NT2/D1 (cell line): Measurements from ENCODE around the gene VMAC.

Source experiments
- DNase-seq: peaks from one replicate; pipeline ENCODE4 v3.0.0-alpha.2; 2011; ENCODE audit warnings: low read depth, low spot score
- H3K27me3 ChIP-seq: 2 replicates; pipeline ENCODE4 v1.6.0; 2011; ENCODE audit warnings: mild to moderate bottlenecking; ENCODE audit not compliant: insufficient read length, insufficient read depth
- H3K36me3 ChIP-seq: 2 replicates; pipeline ENCODE4 v1.6.1; 2011; ENCODE audit warnings: mild to moderate bottlenecking, low read length, mixed read lengths; ENCODE audit not compliant: insufficient read depth, insufficient read length
- H3K4me1 ChIP-seq: 2 replicates; pipeline ENCODE4 v1.5.1; 2011; ENCODE audit not compliant: insufficient read depth, insufficient read length
- H3K4me3 ChIP-seq: 2 replicates; pipeline ENCODE4 v1.5.1; 2011; ENCODE audit warnings: low read depth; ENCODE audit not compliant: insufficient read length
- H3K9ac ChIP-seq: 2 replicates; pipeline ENCODE4 v1.6.0; 2011; ENCODE audit warnings: low read depth; ENCODE audit not compliant: insufficient read length
- H3K9me3 ChIP-seq: 2 replicates; pipeline ENCODE4 v1.5.1; 2011; ENCODE audit warnings: mild to moderate bottlenecking, low read length; ENCODE audit not compliant: insufficient read depth
- SUZ12 ChIP-seq: IDR thresholded peaks from 2 replicates; pipeline ENCODE4 v1.6.1; 2011; ENCODE audit not compliant: insufficient read length, insufficient read depth; ENCODE audit errors: extremely low read depth
- YY1 ChIP-seq: IDR thresholded peaks from 2 replicates; pipeline ENCODE4 v1.6.1; 2011; ENCODE audit not compliant: insufficient read length, insufficient read depth
- ZNF274 ChIP-seq: IDR thresholded peaks from 2 replicates; pipeline ENCODE4 v1.6.1; 2011; ENCODE audit warnings: mild to moderate bottlenecking, low read depth, low read length

Gene VMAC

GRCh38 chr19:5911366-5911765, 6.7 kb downstream of the VMAC start:
- Histone ChIP-seq H3K9ac (no peak overlapping the region), H3K9me3 (no peaks in the 10 kb centered on the region), H3K4me3 (no peak overlapping the region), H3K27me3 (no peaks in the 10 kb centered on the region), H3K4me1 (peaks cover 16% of the 10 kb centered on the region), H3K36me3 (peaks cover 55% of the 10 kb centered on the region)
- DNase-seq = no peak
- TF ChIP-seq YY1 = no peak
- TF ChIP-seq ZNF274 = no peak

- H3K27me3 ChIP-seq = no peaks in the 10 kb centered on the region
- DNase-seq = no peak
- no peak for TF ChIP-seq ZNF274
- TF ChIP-seq SUZ12 = no peak
- TF ChIP-seq YY1 = no peak
- H3K9me3 ChIP-seq = no peaks in the 10 kb centered on the region
- peaks cover 71% of the 10 kb centered on the region for H3K36me3 ChIP-seq
- peaks cover 15% of the 10 kb centered on the region for H3K4me1 ChIP-seq
- no peak within 1 kb of the TSS for H3K9ac ChIP-seq
- no peak within 1 kb of the TSS for H3K4me3 ChIP-seq
These were observed 9.2 kb downstream of the VMAC start, which contains the start of gene CAPS for GRCh38 chr19:5913739-5914357. CAPS (plus strand) TSS chr19:5914254; CDS start chr19:5914407, 153 bp downstream.

GRCh38 chr19:5914358-5914774, 9.7 kb downstream of the VMAC start:
- TF ChIP-seq SUZ12 (no peak), YY1 (no peak), ZNF274 (no peak)
- Histone ChIP-seq H3K27me3 (no peaks in the 10 kb centered on the region), H3K9me3 (no peaks in the 10 kb centered on the region), H3K9ac (no peak overlapping the region), H3K36me3 (peaks cover 73% of the 10 kb centered on the region), H3K4me1 (peaks cover 14% of the 10 kb centered on the region), H3K4me3 (no peak overlapping the region)
- DNase-seq = no peak

- Histone ChIP-seq H3K4me3 (no peak overlapping the region), H3K4me1 (peaks cover 14% of the 10 kb centered on the region), H3K9me3 (no peaks in the 10 kb centered on the region), H3K36me3 (peaks cover 76% of the 10 kb centered on the region), H3K9ac (no peak overlapping the region), H3K27me3 (no peaks in the 10 kb centered on the region)
- DNase-seq = no peak
- TF ChIP-seq ZNF274 (no peak), SUZ12 (no peak), YY1 (no peak)
These were observed 10.5 kb downstream of the VMAC start for GRCh38 chr19:5914946-5915781.

GRCh38 chr19:5915782-5916165, 11.1 kb downstream of the VMAC start:
- H3K4me1 ChIP-seq = peaks cover 14% of the 10 kb centered on the region
- no peak for TF ChIP-seq SUZ12
- no peak for TF ChIP-seq YY1
- no peak for TF ChIP-seq ZNF274
- H3K27me3 ChIP-seq = no peaks in the 10 kb centered on the region
- DNase-seq = no peak
- no peaks in the 10 kb centered on the region for H3K9me3 ChIP-seq
- no peak overlapping the region for H3K4me3 ChIP-seq
- peaks cover 72% of the 10 kb centered on the region for H3K36me3 ChIP-seq
- no peak overlapping the region for H3K9ac ChIP-seq

- Histone ChIP-seq H3K9ac (no peak overlapping the region), H3K36me3 (peaks cover 74% of the 10 kb centered on the region), H3K27me3 (no peaks in the 10 kb centered on the region), H3K4me1 (peaks cover 14% of the 10 kb centered on the region), H3K4me3 (no peak overlapping the region), H3K9me3 (no peaks in the 10 kb centered on the region)
- DNase-seq = no peak
- no peak for TF ChIP-seq ZNF274
- no peak for TF ChIP-seq SUZ12
- no peak for TF ChIP-seq YY1
These were observed 11.6 kb downstream of the VMAC start for GRCh38 chr19:5916181-5916708.
